Subcutaneous abdominal adipose tissue (tissue), 5 donors: Measurements from ENCODE around the gene FAM193B.
A peak's percentile ranks its signal among the peaks of the same experiment; 100 is the strongest.

ENCODE experiments used
- H3K27ac ChIP-seq: one replicate; pipeline ENCODE4 v1.7.0; 2013; ENCODE audit warnings: low read depth, mild to moderate bottlenecking, inconsistent platforms, low read length, moderate library complexity
- H3K27me3 ChIP-seq, 5 donors: one replicate each; pipeline ENCODE4 v1.7.0; 2013; ENCODE audit warnings: low read length in 5 of 5, inconsistent platforms in 1 of 5; ENCODE audit not compliant: control insufficient read depth in 5 of 5, insufficient read depth in 4 of 5
- H3K36me3 ChIP-seq, 5 donors: one replicate each; pipeline ENCODE4 v1.7.0; 2013; ENCODE audit warnings: low read length in 5 of 5; ENCODE audit not compliant: control insufficient read depth in 5 of 5, insufficient read depth in 5 of 5
- H3K4me1 ChIP-seq, 5 donors: one replicate each; pipeline ENCODE4 v1.7.0; 2013; ENCODE audit warnings: low read length in 5 of 5, mild to moderate bottlenecking in 3 of 5, moderate library complexity in 1 of 5; ENCODE audit not compliant: control insufficient read depth in 5 of 5, insufficient read depth in 5 of 5
- H3K4me3 ChIP-seq, 5 donors: one replicate each; pipeline ENCODE4 v1.7.0; 2013; ENCODE audit warnings: low read length in 5 of 5, low read depth in 1 of 5
- H3K9ac ChIP-seq, 5 donors: one replicate each; pipeline ENCODE4 v1.7.0; 2013; ENCODE audit warnings: low read length in 5 of 5, mild to moderate bottlenecking in 4 of 5, moderate library complexity in 3 of 5
- H3K9me3 ChIP-seq, 5 donors: one replicate each; pipeline ENCODE4 v1.7.0; 2013; ENCODE audit warnings: low read length in 5 of 5; ENCODE audit not compliant: control insufficient read depth in 5 of 5
- donor health status: healthy.
- donor health status: healthy.
- donor health status: healthy.
- donor health status: healthy.
- donor health status: healthy.

FAM193B gene

GRCh38 chr5:177596775-177597238 lies 42.4 kb upstream of the FAM193B start:
- H3K4me1 ChIP-seq = peaks cover 3 to 51% (median 35%) of the 10 kb centered on the region in 5 donors

GRCh38 chr5:177595991-177596774 lies 41.8 kb upstream of the FAM193B start:
- H3K9ac ChIP-seq = no peak overlapping the region
- H3K4me1 ChIP-seq = peaks cover 3 to 49% (median 31%) of the 10 kb centered on the region in 5 donors
- H3K27ac ChIP-seq = no peak overlapping the region
- H3K27me3 ChIP-seq = no peaks in the 10 kb centered on the region
- H3K4me3 ChIP-seq = no peak overlapping the region
- peaks cover 0 to 37% (median 34%) of the 10 kb centered on the region in 5 donors for H3K36me3 ChIP-seq
- H3K9me3 ChIP-seq = no peaks in the 10 kb centered on the region

More at GRCh38 chr5:177596775-177597238, 42.4 kb upstream of the FAM193B start:
- H3K27me3 ChIP-seq = no peaks in the 10 kb centered on the region
- H3K36me3 ChIP-seq = peaks cover 0 to 37% (median 34%) of the 10 kb centered on the region in 5 donors
- no peak overlapping the region for H3K27ac ChIP-seq
- H3K9me3 ChIP-seq = no peaks in the 10 kb centered on the region
- no peak overlapping the region for H3K4me3 ChIP-seq
- no peak overlapping the region for H3K9ac ChIP-seq

- Histone ChIP-seq H3K4me1 (peaks cover 0 to 38% (median 23%) of the 10 kb centered on the region in 5 donors), H3K36me3 (peaks cover 0 to 37% (median 34%) of the 10 kb centered on the region in 5 donors), H3K4me3 (no peak overlapping the region), H3K27ac (no peak overlapping the region), H3K9me3 (no peaks in the 10 kb centered on the region), H3K9ac (no peak overlapping the region), H3K27me3 (peaks cover 0 to 2% (median 0%) of the 10 kb centered on the region in 5 donors)
Measured at GRCh38 chr5:177595026-177595585, 40.7 kb upstream of the FAM193B start.

- no peak overlapping the region for H3K27ac ChIP-seq
- no peak overlapping the region for H3K9ac ChIP-seq
- H3K4me3 ChIP-seq = no peak overlapping the region
- peaks cover 0 to 2% (median 0%) of the 10 kb centered on the region in 5 donors for H3K27me3 ChIP-seq
- H3K9me3 ChIP-seq = no peaks in the 10 kb centered on the region
- H3K36me3 ChIP-seq = peaks cover 0 to 37% (median 34%) of the 10 kb centered on the region in 5 donors
- H3K4me1 ChIP-seq = peaks cover 0 to 31% (median 20%) of the 10 kb centered on the region in 5 donors
Measured at GRCh38 chr5:177594071-177594470, 39.7 kb upstream of the FAM193B start.

GRCh38 chr5:177593511-177593910 lies 39.1 kb upstream of the FAM193B start:
- no peak overlapping the region for H3K27ac ChIP-seq
- H3K4me1 ChIP-seq = peaks cover 0 to 27% (median 19%) of the 10 kb centered on the region in 5 donors
- peaks cover 0 to 37% (median 34%) of the 10 kb centered on the region in 5 donors for H3K36me3 ChIP-seq
- H3K9me3 ChIP-seq = no peaks in the 10 kb centered on the region
- peak overlapping the region in 1 of 5 donors; percentile 28 for H3K9ac ChIP-seq
- no peak overlapping the region for H3K4me3 ChIP-seq
- H3K27me3 ChIP-seq = peaks cover 0 to 2% (median 0%) of the 10 kb centered on the region in 5 donors

- Histone ChIP-seq H3K27me3 (peaks cover 0 to 2% (median 0%) of the 10 kb centered on the region in 5 donors), H3K36me3 (peaks cover 0 to 37% (median 34%) of the 10 kb centered on the region in 5 donors), H3K4me1 (peaks cover 0 to 25% (median 19%) of the 10 kb centered on the region in 5 donors), H3K9me3 (no peaks in the 10 kb centered on the region), H3K9ac (peak overlapping the region; percentile 87 to 93 (median 91)), H3K27ac (no peak overlapping the region), H3K4me3 (peak overlapping the region; percentile 80 to 94 (median 93))
Measured at GRCh38 chr5:177592905-177593304, 38.5 kb upstream of the FAM193B start.

GRCh38 chr5:177592010-177592834 lies 37.9 kb upstream of the FAM193B start, which contains the start of gene TMED9:
Gene TMED9, plus strand, starts transcription at chr5:177592203. Its CDS starts 12 bp downstream, at chr5:177592215.
- Histone ChIP-seq H3K27ac (peak within 1 kb of the TSS; percentile 60), H3K4me3 (peak within 1 kb of the TSS; percentile 85 to 94 (median 93)), H3K36me3 (peaks cover 0 to 37% (median 34%) of the 10 kb centered on the region in 5 donors), H3K4me1 (peaks cover 0 to 25% (median 19%) of the 10 kb centered on the region in 5 donors), H3K9ac (peak within 1 kb of the TSS; percentile 87 to 93 (median 91)), H3K9me3 (no peaks in the 10 kb centered on the region), H3K27me3 (peaks cover 0 to 2% (median 0%) of the 10 kb centered on the region in 5 donors)

GRCh38 chr5:177591690-177592009 lies 37.3 kb upstream of the FAM193B start:
- H3K27me3 ChIP-seq = peaks cover 0 to 2% (median 0%) of the 10 kb centered on the region in 5 donors
- no peak overlapping the region for H3K27ac ChIP-seq
- peaks cover 0 to 35% (median 33%) of the 10 kb centered on the region in 5 donors for H3K36me3 ChIP-seq
- H3K9me3 ChIP-seq = no peaks in the 10 kb centered on the region
- peak overlapping the region in 4 of 5 donors; percentile 4 to 56 (median 32) for H3K9ac ChIP-seq
- H3K4me1 ChIP-seq = peaks cover 0 to 25% (median 19%) of the 10 kb centered on the region in 5 donors
- peak overlapping the region; percentile 85 to 94 (median 93) for H3K4me3 ChIP-seq

GRCh38 chr5:177590406-177590805 lies 36.0 kb upstream of the FAM193B start:
- Histone ChIP-seq H3K36me3 (peaks cover 0 to 22% (median 21%) of the 10 kb centered on the region in 5 donors), H3K9me3 (no peaks in the 10 kb centered on the region), H3K4me3 (no peak overlapping the region), H3K27me3 (peaks cover 0 to 2% (median 2%) of the 10 kb centered on the region in 5 donors), H3K27ac (no peak overlapping the region), H3K4me1 (peaks cover 0 to 25% (median 19%) of the 10 kb centered on the region in 5 donors), H3K9ac (no peak overlapping the region)
